Dendritic cell treated with granulocyte-macrophage colony-stimulating factor and Interleukin-4, amounts not matched to agents 40 ng/mL and 50 ng/mL, for 4 days (primary cell): ENCODE measurements around the gene PDP2.
"Not testable (repeated sequence)": the region's sequence is repeated elsewhere in the genome, so short reads cannot be mapped to it uniquely, and the experiment has no call there.

ENCODE experiments used
- H3K27ac Mint-ChIP-seq: one replicate; pipeline ENCODE4 v1.8.0; 2022; ENCODE audit warnings: mild to moderate bottlenecking, mixed read lengths
- H3K27me3 Mint-ChIP-seq: one replicate; pipeline ENCODE4 v1.8.0; 2022; ENCODE audit warnings: mild to moderate bottlenecking, mixed read lengths
- H3K36me3 Mint-ChIP-seq: one replicate; pipeline ENCODE4 v1.8.0; 2022; ENCODE audit warnings: low read depth, mixed read lengths
- H3K4me1 Mint-ChIP-seq: one replicate; pipeline ENCODE4 v1.8.0; 2022; ENCODE audit warnings: low read depth, mixed read lengths
- H3K4me3 Mint-ChIP-seq: one replicate; pipeline ENCODE4 v1.8.0; 2022; ENCODE audit warnings: mild to moderate bottlenecking, moderate library complexity, mixed read lengths
- H3K9me3 Mint-ChIP-seq: one replicate; pipeline ENCODE4 v1.8.0; 2022; ENCODE audit warnings: mixed read lengths
- intact Hi-C: fragments of 100-400 bp; cut with micrococcal nuclease; formaldehyde crosslinking; loops from one replicate; pipeline ENCODE4 v1.15.0; 2022

PDP2 gene

DNA sequence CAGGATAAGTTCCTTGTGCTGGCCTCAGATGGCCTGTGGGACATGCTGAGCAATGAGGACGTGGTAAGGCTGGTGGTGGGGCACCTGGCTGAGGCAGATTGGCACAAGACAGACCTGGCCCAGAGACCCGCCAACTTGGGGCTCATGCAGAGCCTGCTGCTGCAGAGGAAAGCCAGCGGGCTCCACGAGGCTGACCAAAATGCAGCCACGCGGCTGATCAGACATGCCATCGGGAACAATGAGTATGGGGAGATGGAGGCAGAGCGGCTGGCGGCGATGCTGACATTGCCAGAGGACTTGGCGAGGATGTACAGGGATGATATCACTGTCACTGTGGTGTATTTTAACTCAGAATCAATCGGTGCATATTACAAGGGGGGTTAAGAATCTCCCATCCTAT lies 5.2 kb downstream of the PDP2 start:
- Mint-ChIP-seq H3K4me3 (no peak overlapping the region), H3K27me3 (peaks cover 12% of the 10 kb centered on the region), H3K36me3 (peaks cover 36% of the 10 kb centered on the region), H3K27ac (no peak overlapping the region), H3K9me3 (no peaks in the 10 kb centered on the region), H3K4me1 (peaks cover 11% of the 10 kb centered on the region)
- intact Hi-C loops = no loop called here

DNA sequence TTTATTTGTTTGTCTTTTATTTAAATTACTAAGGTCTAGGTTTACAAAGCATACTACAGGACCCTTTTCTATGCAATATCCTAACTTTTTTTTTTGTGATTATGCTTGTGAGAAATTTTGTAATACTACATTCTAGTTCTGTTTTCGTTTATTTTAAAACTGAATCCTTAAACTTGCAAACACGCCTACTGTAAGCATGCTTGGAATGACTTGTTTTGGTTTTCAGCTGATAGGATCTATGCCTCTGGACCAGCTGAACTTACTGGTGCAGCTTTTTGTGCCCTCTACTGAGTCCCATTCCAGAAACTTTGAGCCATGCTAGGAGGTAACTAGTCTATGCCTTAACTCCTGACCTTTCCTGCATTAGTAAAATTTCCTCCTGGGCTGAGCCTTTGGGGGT lies 6.0 kb downstream of the PDP2 start:
- Mint-ChIP-seq H3K27me3 (peaks cover 7% of the 10 kb centered on the region), H3K36me3 (peaks cover 37% of the 10 kb centered on the region), H3K9me3 (no peaks in the 10 kb centered on the region), H3K27ac (no peak overlapping the region), H3K4me1 (peaks cover 9% of the 10 kb centered on the region), H3K4me3 (no peak overlapping the region)
- intact Hi-C loops = no loop called here

DNA sequence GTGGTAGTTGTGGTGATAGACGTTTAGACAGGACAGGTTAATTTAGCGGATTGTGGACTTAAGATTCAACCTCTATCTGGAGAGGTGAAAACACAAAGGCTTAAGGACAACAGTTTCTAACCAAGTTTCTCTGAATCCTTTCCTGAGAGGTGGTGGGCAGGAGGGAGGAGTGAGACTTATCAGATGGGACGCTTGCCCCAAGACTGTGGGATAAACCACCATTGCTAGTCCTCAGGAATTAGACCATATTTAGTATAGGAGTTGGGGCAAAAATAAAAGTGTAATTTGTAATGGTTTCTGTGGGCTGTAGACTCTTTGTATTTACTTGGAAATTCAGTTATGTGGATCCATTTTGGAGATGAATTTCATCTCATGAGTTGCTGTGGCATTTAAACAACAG lies 6.6 kb downstream of the PDP2 start:
- no peaks in the 10 kb centered on the region for H3K9me3 Mint-ChIP-seq
- H3K27me3 Mint-ChIP-seq = peaks cover 4% of the 10 kb centered on the region
- H3K4me1 Mint-ChIP-seq = peaks cover 6% of the 10 kb centered on the region
- no peak overlapping the region for H3K4me3 Mint-ChIP-seq
- no peak overlapping the region for H3K27ac Mint-ChIP-seq
- intact Hi-C loops = no loop called here
- H3K36me3 Mint-ChIP-seq = peaks cover 40% of the 10 kb centered on the region

DNA sequence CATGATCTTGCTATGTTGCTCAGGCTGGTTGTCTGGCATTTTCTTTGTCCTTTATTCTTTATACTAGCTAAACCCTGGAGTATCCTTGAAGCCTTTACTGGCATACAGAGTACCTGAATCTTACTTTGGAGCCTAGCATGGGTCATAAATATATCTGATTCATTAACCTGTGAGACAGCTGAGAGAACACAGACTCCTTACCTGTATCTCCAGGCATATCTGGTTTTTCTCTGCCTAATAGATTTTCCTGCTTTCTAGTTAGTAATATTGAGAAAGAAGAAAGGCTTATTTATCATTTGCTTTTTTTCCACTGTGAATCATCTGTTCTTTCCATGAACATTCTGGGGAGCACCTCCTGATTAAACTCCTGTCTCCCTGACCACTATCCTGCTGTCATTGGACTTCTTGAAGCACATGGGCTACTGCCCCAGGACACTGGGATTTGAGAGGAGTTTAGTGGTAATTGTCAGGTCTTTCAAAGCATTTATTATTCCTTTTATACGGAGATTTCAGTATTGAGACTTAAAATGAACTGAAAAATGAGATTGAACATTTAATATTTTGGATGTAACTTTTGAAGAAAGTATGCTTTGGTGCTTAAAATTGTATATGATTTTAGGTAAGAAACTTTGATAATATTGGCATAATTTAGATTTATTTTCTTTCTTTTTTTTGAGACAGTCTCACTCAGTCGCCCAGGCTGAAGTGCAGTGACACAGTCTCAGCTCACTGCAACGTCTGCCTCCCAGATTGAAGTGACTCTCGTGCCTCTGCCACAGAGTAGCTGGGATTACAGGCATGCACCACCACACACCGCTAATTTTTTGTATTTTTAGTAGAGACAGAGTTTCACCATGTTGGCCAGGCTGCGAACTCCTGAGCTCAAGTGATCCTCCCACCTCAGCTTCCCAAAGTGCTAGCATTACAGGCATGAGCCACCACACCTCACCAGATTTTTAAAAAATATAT lies 8.6 kb downstream of the PDP2 start:
- H3K4me1 Mint-ChIP-seq = no peaks in the 10 kb centered on the region
- H3K27ac Mint-ChIP-seq = no peak overlapping the region
- H3K27me3 Mint-ChIP-seq = no peaks in the 10 kb centered on the region

DNA sequence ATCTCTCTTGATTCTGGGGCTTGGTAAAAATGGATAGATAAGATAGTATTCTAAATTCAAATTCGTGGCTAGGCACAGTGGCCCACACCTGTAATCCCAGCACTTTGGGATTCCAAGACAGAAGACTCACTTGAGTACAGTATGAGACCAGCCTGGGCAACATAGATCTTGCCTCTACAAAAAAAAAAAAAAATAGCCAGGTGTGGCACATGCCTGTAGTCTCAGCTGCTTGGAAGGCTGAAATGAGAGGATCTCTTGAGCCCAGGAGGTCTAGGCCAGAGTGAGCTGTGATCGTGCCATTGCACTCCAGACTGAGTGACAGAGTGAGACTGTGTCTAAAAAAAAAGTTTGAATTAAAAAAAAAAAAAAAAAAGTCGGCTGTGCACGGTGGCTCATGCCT lies 9.3 kb downstream of the PDP2 start:
- no peak overlapping the region for H3K27ac Mint-ChIP-seq
- peaks cover 3% of the 10 kb centered on the region for H3K27me3 Mint-ChIP-seq
- intact Hi-C loops = no loop called here
- peaks cover 33% of the 10 kb centered on the region for H3K36me3 Mint-ChIP-seq
- H3K9me3 Mint-ChIP-seq = no peaks in the 10 kb centered on the region
- H3K4me3 Mint-ChIP-seq = no peak overlapping the region
- peaks cover 1% of the 10 kb centered on the region for H3K4me1 Mint-ChIP-seq

More for the DNA sequence above, 8.6 kb downstream of the PDP2 start:
- Mint-ChIP-seq H3K9me3 (no peaks in the 10 kb centered on the region), H3K4me3 (no peak overlapping the region), H3K36me3 (peaks cover 40% of the 10 kb centered on the region)
- intact Hi-C loops = no loop called here

DNA sequence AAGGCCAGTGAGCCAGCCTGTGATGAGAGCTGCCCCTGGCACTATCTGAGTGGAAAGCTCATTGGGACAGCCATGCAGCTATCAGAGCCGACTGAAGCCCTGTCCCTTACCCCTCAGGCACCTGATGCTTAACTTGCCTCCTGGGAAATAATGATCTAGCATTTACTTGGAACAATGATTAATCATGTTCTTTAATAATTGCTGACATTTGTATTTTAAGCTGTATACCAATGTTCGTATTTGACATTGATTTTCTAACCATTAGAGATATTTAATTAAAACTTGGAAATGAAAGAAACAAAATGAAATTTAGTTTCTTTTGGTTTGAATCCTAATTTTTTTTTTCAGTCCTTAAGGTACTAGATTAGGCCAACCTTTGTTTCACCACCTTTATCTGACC lies 10.5 kb downstream of the PDP2 start:
- H3K27ac Mint-ChIP-seq = no peak overlapping the region
- intact Hi-C loops = no loop called here
- no peak overlapping the region for H3K4me3 Mint-ChIP-seq
- H3K9me3 Mint-ChIP-seq = no peaks in the 10 kb centered on the region
- peaks cover 9% of the 10 kb centered on the region for H3K27me3 Mint-ChIP-seq
- H3K4me1 Mint-ChIP-seq = peaks cover 6% of the 10 kb centered on the region
- peaks cover 22% of the 10 kb centered on the region for H3K36me3 Mint-ChIP-seq

DNA sequence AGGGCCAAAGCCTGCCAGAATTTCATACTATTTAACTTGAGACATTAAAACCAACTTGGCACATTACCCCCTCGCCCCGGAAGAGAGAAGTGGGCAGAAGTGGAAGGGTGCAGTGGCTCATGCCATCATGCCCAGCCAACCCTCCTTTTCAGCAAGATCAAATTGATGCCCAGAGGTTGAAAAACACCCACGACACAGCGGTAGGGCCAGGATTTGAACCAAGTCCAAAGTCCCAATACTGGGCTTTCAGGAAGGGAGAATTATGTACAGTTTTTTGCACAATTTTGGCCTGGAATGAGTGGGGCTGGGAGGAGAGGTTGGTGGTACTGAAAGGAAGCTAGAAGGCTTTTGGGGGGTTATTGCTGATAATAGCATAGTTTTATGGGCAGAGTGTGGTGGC lies 11.0 kb downstream of the PDP2 start:
- Mint-ChIP-seq H3K36me3 (peaks cover 20% of the 10 kb centered on the region), H3K9me3 (no peaks in the 10 kb centered on the region), H3K4me1 (peaks cover 6% of the 10 kb centered on the region), H3K27ac (no peak overlapping the region), H3K27me3 (peaks cover 13% of the 10 kb centered on the region), H3K4me3 (no peak overlapping the region)
- intact Hi-C loops = no loop called here

DNA sequence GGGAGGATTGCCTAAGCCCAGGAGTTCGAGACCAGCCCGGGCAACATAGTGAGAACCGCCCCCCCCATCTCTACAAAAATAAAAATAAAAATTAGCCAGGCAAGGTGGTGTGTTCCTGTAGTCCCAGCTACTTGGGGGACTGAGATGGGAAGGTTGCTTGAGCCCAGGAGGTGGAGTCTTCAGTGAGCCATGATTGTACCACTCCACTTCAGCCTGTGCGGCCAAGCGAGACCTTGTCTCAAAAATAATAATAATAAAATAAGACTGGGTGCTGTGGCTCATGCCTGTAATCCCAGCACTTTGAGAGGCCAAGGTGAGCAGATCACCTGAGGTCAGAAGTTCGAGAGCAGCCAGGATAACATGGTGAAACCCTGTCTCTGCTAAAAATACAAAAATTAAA lies 11.5 kb downstream of the PDP2 start:
- H3K9me3 Mint-ChIP-seq = no peaks in the 10 kb centered on the region
- intact Hi-C loops = no loop called here
- no peak overlapping the region for H3K4me3 Mint-ChIP-seq
- H3K4me1 Mint-ChIP-seq = peaks cover 6% of the 10 kb centered on the region
- peaks cover 15% of the 10 kb centered on the region for H3K27me3 Mint-ChIP-seq
- peaks cover 15% of the 10 kb centered on the region for H3K36me3 Mint-ChIP-seq
- H3K27ac Mint-ChIP-seq = no peak overlapping the region

DNA sequence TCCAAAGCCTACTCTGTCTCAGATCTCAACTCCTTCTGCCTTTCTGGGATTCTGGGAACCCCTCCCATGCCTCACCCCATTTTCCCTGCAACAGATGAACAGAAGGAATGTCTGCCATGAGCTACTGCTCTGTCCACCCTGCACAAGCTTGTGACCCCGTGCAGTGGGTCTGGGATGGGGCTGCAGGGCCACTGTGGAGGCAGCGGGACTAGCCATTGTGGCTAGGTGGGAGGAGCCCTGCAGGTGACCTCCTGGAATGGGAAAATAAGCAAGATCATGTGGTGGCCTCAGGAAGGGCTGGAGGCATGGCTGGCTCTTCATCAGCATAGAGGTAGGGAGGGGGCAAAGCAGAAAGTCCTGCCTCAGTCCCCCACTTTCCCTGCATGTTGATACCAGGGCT lies 13.7 kb downstream of the PDP2 start:
- Mint-ChIP-seq H3K4me1 (peaks cover 6% of the 10 kb centered on the region), H3K27ac (no peak overlapping the region), H3K9me3 (no peaks in the 10 kb centered on the region), H3K36me3 (peaks cover 6% of the 10 kb centered on the region), H3K27me3 (peaks cover 16% of the 10 kb centered on the region), H3K4me3 (no peak overlapping the region)
- intact Hi-C loops = no loop called here

DNA sequence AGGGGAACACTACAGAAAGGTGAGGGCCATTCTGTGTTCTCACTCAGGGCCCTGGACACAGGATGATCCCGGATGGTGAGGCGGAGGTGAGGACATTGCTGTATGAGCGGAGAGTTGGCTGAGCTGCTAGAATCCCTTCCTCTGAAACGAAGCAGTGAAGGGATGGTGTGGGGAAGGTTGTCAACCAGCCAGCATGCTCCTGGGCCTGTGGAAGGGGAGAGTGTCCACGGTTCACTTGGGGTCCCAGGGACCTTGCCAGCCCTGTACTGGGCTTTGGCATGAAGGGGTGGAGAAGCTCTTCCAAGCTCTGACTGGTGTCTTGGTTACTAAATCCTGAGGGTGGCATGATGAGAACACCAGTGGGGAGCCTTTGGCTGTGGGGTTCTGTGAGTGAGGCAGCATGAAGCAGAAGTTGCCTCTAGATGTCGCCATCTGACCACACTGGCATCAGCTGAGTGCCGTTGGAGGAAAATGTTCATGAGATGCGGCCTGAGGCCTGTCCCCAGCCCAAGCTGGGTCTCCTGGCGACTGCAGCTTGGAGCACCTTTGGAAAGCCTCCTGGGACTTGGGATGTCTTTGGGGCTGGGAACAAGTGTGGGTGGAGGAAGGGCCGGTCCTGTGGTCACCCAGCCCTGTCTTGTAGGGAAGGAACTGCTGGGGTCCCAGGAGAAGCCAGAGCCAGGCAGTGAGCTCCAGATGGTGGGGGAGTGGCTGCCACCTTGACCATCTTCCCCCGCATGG lies 14.8 kb downstream of the PDP2 start:
- H3K9me3 Mint-ChIP-seq = no peaks in the 10 kb centered on the region
- H3K27ac Mint-ChIP-seq = no peak overlapping the region
- H3K27me3 Mint-ChIP-seq = peaks cover 21% of the 10 kb centered on the region
- H3K36me3 Mint-ChIP-seq = peaks cover 6% of the 10 kb centered on the region
- H3K4me1 Mint-ChIP-seq = peaks cover 14% of the 10 kb centered on the region
- intact Hi-C loops = no loop called here
- no peak overlapping the region for H3K4me3 Mint-ChIP-seq

DNA sequence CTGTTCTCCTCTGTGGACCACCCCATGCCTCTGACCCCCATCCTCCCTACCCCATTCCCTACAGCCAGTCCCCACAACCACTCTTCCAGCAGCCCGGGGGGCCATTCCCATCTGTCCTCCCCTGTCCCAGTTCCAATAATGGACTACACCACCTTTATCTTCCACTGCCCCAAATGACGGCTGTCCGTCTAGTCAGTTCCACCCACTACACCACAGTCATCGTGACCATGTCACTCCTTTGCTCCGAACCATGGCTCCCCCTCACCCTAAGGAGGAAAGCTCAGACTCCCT lies 15.3 kb downstream of the PDP2 start:
- intact Hi-C loops = no loop called here
- Mint-ChIP-seq H3K27ac (no peak overlapping the region), H3K4me1 (peaks cover 17% of the 10 kb centered on the region), H3K4me3 (no peak overlapping the region), H3K9me3 (no peaks in the 10 kb centered on the region), H3K36me3 (peaks cover 6% of the 10 kb centered on the region), H3K27me3 (peaks cover 22% of the 10 kb centered on the region)

DNA sequence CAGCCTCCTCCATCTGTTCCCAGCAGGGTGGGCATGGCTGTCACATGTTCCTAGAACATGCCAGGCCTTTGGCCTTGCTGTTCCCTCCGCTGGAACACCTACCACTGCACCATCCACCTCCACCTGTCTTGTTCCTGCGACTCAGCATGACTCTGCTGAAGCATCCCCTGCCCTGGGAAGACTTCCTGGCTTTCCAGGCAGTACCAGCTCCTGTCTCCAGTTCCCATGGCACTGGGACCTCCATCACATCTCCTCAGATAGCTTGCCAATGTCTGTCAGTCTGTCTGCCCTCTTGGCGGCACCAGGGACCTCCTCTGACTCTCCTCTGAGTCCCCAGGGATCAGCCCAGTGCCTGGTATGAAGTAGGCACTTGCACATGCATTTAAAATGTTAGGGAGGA lies 15.7 kb downstream of the PDP2 start:
- H3K4me1 Mint-ChIP-seq = peaks cover 17% of the 10 kb centered on the region
- no peak overlapping the region for H3K4me3 Mint-ChIP-seq
- H3K9me3 Mint-ChIP-seq = no peaks in the 10 kb centered on the region
- H3K36me3 Mint-ChIP-seq = peaks cover 6% of the 10 kb centered on the region
- H3K27me3 Mint-ChIP-seq = peaks cover 25% of the 10 kb centered on the region
- intact Hi-C loops = no loop called here
- no peak overlapping the region for H3K27ac Mint-ChIP-seq

DNA sequence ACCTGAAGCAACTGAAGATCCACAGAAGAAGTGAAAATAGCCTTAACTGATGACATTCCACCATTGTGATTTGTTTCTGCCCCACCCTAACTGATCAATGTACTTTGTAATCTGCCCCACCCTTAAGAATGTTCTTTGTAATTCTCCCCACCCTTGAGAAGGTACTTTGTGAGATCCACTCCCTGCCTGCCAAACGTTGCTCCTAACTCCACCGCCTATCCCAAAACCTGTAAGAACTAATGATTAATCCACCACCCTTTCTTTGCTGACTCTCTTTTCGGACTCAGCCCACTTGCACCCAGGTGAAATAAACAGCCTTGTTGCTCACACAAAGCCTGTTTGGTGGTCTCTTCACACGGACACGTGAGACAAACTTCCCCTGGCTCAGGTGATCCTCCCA lies 16.4 kb downstream of the PDP2 start:
- H3K27ac Mint-ChIP-seq, intact Hi-C loops, H3K36me3 Mint-ChIP-seq, H3K9me3 Mint-ChIP-seq, H3K4me3 Mint-ChIP-seq: not testable (repeated sequence)
- Mint-ChIP-seq H3K4me1 (peaks cover 17% of the 10 kb centered on the region), H3K27me3 (peaks cover 26% of the 10 kb centered on the region)

DNA sequence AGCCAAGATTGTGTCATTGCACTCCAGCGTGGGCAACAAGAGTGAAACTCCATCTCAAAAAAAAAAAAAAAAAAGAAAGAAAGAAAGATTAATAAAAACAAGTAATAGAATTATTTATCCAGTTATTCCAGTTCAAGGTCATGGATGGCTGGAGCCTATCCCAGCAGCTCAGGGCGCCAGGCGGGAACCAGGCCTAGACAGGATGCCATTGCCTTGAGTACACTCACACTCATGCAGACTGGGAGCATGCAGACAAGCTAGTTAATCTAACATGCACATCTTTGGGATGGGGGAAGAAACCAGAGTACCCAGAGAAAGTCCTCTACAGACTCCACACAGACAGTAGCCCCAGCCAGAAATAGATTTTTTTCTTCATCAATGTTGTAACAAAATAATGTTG lies 17.9 kb downstream of the PDP2 start:
- intact Hi-C loops = no loop called here
- Mint-ChIP-seq H3K4me3 (no peak overlapping the region), H3K27me3 (peaks cover 26% of the 10 kb centered on the region), H3K36me3 (no peaks in the 10 kb centered on the region), H3K27ac (no peak overlapping the region), H3K9me3 (no peaks in the 10 kb centered on the region), H3K4me1 (peaks cover 17% of the 10 kb centered on the region)
